Esophagus squamous epithelium (tissue), 5 donors: Measurements from ENCODE around the gene SPINT1. TPM values are rescaled to one million over a fixed set of nuclear protein-coding genes. Genes with fewer than 3 reads are reported as not detected.

ENCODE experiments used
- DNase-seq: peaks from one replicate; lab custom pipeline; 2025; lab: John Stamatoyannopoulos, UW
- H3K27ac ChIP-seq, 4 donors: fragments of 200-600 bp; sonication (generic); one replicate each; pipeline ENCODE4 v1.5.1; 2016 to 2019; ENCODE audit warnings: mild to moderate bottlenecking in 1 of 4
- H3K27me3 ChIP-seq, 4 donors: fragments of 200-600 bp; sonication (generic); 1 replicate in 3 of 4; 2 replicates in 1 of 4; pipeline versions ENCODE4 v1.5.1 to v1.6.0; 2017 to 2021; ENCODE audit warnings: antibody characterized with exemption in 1 of 4
- H3K36me3 ChIP-seq, 3 donors: fragments of 200-600 bp; sonication (generic); one replicate each; pipeline ENCODE4 v1.5.1; 2016 to 2019
- H3K4me1 ChIP-seq, 3 donors: fragments of 200-600 bp; sonication (generic); one replicate each; pipeline ENCODE4 v1.5.1; 2017 to 2019
- H3K4me3 ChIP-seq, 4 donors: fragments of 200-600 bp; sonication (generic); 1 replicate in 3 of 4; 2 replicates in 1 of 4; pipeline ENCODE4 v1.5.1; 2016 to 2019; ENCODE audit warnings: mild to moderate bottlenecking in 2 of 4, moderate library complexity in 1 of 4
- H3K9me3 ChIP-seq, 3 donors: fragments of 200-600 bp; sonication (generic); one replicate each; pipeline ENCODE4 v1.5.1; 2016 to 2019
- POLR2A ChIP-seq, 4 donors: fragments of 450-650 bp; IDR thresholded peaks; one replicate each; pipeline ENCODE4 v1.6.1; 2017; ENCODE audit warnings: antibody characterized with exemption in 4 of 4, mild to moderate bottlenecking in 4 of 4, moderate library complexity in 3 of 4
- WGBS, 2 donors: methylation state at CpG; one replicate each; pipeline ENCODE4 v1.1.5; 2018; 5-methylcytosine and 5-hydroxymethylcytosine counted together
- intact Hi-C: fragments of 100-400 bp; cut with DNase I; formaldehyde crosslinking; loops from one replicate; pipeline ENCODE4 v1.15.0; 2022
- total RNA-seq, 4 donors: library from RNA; depleted of rRNA; stranded (reverse); fragments of >200 nt; gene quantifications; one replicate each; pipeline ENCODE4 v1.1.0, GENCODE V29; 2016
- TF ChIP-seq, protein P1 (sequence below), 6 experiments: fragments of 450-650 bp in 4 of 6; fragments of 200-600 bp in 2 of 6; sonication (generic) in 2 of 6; IDR thresholded peaks; one replicate each; pipeline ENCODE4 v1.5.1; 2016 to 2019; ENCODE audit warnings: antibody characterized with exemption in 6 of 6, mild to moderate bottlenecking in 4 of 6, moderate library complexity in 4 of 6
- donor health status: DM: yes; HTN: yes; CAD: no.

Gene SPINT1
- total RNA-seq, 4 donors from 2014 or later: 168 to 506 (median 215) TPM

DNA sequence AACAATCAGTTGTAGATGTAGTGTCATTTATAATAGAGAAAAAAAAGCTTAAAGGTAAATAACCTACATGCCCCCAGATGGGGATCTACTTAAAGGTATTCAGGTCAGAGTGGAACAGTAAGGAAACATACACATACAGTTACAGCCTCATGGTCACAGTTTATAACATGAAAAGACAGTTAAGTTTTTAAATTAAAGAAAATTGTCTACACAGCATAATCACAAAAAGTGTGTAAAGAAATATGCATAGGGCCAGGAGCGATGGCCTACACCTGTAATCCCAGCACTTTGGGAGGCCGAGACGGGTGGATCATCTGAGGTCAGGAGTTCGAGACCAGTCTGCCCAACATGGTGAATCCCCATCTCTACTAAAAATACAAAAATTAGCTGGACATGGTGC is 23.4 kb downstream of the SPINT1 start:
- no peaks in the 10 kb centered on the region for H3K9me3 ChIP-seq
- TF ChIP-seq POLR2A (IDR thresholded peaks at IDR 0.05): no peak
- no peak overlapping the region for H3K4me3 ChIP-seq
- no peaks in the 10 kb centered on the region for H3K36me3 ChIP-seq
- H3K27me3 ChIP-seq: no peaks in the 10 kb centered on the region
- peak overlapping the region in 3 of 4 donors; percentile 69 to 87 (median 83) for H3K27ac ChIP-seq
- DNase-seq: no peak
- intact Hi-C loops: no loop called here
- H3K4me1 ChIP-seq: peaks cover 24 to 77% (median 26%) of the 10 kb centered on the region in 3 donors
- 87 to 96% methylated on average over 4 of the region's 4 CpGs for WGBS, 2 donors

DNA sequence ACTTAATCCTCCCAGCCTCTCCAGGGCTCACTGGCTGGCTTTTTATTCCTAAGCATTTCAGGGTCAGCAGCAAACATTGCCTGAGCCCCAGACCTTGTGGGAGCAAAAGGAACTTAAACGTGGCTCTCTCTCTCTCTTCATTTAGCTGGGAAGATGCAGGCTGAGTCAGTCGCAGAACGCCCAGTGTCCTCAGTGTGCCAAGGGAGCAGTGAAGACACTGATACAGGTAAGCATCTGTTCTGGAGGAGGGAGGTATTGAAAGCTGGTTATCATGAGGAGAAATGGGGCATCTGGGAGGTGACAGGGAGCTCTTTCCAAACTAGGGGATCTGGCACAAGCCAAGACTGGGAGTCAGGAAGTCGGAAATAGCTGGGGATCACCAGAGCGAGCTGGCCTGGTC is 25.8 kb downstream of the SPINT1 start:
- Histone ChIP-seq H3K9me3 (no peaks in the 10 kb centered on the region), H3K4me1 (peaks cover 14 to 77% (median 26%) of the 10 kb centered on the region in 3 donors), H3K27me3 (peaks cover 0 to 17% (median 0%) of the 10 kb centered on the region in 4 donors), H3K4me3 (no peak overlapping the region), H3K27ac (peak overlapping the region; percentile 82 to 96 (median 94)), H3K36me3 (peaks cover 0 to 7% (median 0%) of the 10 kb centered on the region in 3 donors)
- intact Hi-C loops: no loop called here
- no peak for DNase-seq
- TF ChIP-seq, protein P1, sequence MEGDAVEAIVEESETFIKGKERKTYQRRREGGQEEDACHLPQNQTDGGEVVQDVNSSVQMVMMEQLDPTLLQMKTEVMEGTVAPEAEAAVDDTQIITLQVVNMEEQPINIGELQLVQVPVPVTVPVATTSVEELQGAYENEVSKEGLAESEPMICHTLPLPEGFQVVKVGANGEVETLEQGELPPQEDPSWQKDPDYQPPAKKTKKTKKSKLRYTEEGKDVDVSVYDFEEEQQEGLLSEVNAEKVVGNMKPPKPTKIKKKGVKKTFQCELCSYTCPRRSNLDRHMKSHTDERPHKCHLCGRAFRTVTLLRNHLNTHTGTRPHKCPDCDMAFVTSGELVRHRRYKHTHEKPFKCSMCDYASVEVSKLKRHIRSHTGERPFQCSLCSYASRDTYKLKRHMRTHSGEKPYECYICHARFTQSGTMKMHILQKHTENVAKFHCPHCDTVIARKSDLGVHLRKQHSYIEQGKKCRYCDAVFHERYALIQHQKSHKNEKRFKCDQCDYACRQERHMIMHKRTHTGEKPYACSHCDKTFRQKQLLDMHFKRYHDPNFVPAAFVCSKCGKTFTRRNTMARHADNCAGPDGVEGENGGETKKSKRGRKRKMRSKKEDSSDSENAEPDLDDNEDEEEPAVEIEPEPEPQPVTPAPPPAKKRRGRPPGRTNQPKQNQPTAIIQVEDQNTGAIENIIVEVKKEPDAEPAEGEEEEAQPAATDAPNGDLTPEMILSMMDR (IDR thresholded peaks at IDR 0.05): no peak
- TF ChIP-seq POLR2A (IDR thresholded peaks at IDR 0.05): no peak
- WGBS, 2 donors: 53 to 55% methylated on average over 3 to 5 of the region's 5 CpGs

DNA sequence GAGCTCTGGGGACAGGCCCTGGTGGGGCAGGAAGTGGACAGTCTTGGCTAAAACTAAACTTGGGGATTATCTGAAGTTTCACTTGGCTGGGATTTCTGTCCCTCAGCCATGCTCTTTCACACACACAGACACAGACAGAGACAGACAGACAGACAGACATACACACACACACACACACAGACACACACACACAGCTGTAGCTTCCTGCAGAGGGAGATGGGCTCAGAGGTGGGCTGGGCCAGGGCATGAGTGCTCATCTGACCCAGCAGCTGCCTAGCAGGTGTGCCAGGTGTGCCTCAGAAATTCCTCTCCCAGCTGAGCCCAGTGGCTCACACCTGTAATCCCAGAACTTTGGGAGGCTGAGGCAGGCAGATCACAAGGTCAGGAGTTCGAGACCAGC is 26.9 kb downstream of the SPINT1 start:
- H3K4me1 ChIP-seq: peaks cover 9 to 77% (median 25%) of the 10 kb centered on the region in 3 donors
- no peaks in the 10 kb centered on the region for H3K9me3 ChIP-seq
- DNase-seq: no peak
- peak overlapping the region in 2 of 4 donors; percentile 72 to 85 for H3K4me3 ChIP-seq
- TF ChIP-seq POLR2A (IDR thresholded peaks at IDR 0.05): peak in 1 of 4 donors; percentile 14
- TF ChIP-seq, protein P1 (IDR thresholded peaks at IDR 0.05): no peak
- intact Hi-C loops: no loop called here
- peak overlapping the region; percentile 82 to 96 (median 94) for H3K27ac ChIP-seq
- H3K36me3 ChIP-seq: peaks cover 0 to 7% (median 0%) of the 10 kb centered on the region in 3 donors
- H3K27me3 ChIP-seq: peaks cover 0 to 17% (median 0%) of the 10 kb centered on the region in 4 donors
- 60% methylated on average over 1 of the region's 1 CpG; no CpG with 5 or more reads in 1 of the 2 donors for WGBS, 2 donors

DNA sequence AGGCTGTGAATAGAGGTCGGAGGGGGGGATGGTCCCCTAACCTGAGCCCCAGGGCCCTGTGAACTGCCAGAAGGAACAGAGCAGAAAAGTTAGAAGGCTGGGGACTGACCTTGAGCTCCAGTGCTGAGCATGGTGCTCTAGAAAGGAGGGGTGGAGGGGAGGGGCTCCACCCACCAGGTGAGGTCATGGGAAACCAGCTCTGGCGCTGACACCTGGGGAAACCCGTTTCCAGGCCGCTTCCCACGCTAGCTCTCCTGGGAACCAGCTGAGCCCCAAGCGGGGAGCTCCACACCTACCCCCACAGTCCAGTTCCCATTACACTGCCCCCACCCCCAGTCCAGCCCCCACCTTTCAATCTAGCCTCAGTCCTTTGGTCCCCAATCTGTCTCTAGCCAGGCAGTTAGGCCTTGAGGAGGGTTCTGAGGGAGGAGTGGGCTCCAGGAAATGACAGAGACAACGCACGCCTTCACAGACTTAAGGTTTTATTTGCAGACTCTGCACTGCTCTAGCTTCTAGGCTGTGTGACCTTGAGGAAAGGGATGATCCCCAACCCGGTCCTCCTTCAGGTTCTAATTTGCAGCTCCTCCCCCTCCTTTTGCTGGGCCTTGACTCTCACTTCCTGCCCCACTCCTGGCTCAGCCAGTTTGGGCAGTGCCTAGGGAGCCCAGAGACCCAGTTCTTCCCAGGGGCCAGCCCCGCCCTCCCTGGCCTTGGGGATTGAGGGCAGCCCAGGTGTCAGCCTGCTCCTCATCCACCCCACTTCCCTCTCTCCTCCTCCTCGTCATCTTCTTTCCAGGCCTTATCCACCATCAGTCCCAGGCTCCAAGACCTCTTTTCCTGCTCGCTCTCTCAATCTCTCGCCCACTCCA is 28.1 kb downstream of the SPINT1 start:
- H3K4me1 ChIP-seq: peaks cover 8 to 78% (median 14%) of the 10 kb centered on the region in 3 donors
- H3K9me3 ChIP-seq: no peaks in the 10 kb centered on the region
- peak overlapping the region; percentile 59 to 85 (median 74) for H3K4me3 ChIP-seq
- WGBS, 2 donors: 52 to 69% methylated on average over 7 to 13 of the region's 13 CpGs
- no peak for DNase-seq
- intact Hi-C loops: no loop called here
- peak overlapping the region; percentile 82 to 96 (median 94) for H3K27ac ChIP-seq
- peak in 2 of 4 donors; percentile 17 to 59 for TF ChIP-seq POLR2A (IDR thresholded peaks at IDR 0.05)
- TF ChIP-seq, protein P1 (IDR thresholded peaks at IDR 0.05): no peak
- peaks cover 0 to 7% (median 0%) of the 10 kb centered on the region in 3 donors for H3K36me3 ChIP-seq
- peaks cover 0 to 17% (median 0%) of the 10 kb centered on the region in 4 donors for H3K27me3 ChIP-seq

DNA sequence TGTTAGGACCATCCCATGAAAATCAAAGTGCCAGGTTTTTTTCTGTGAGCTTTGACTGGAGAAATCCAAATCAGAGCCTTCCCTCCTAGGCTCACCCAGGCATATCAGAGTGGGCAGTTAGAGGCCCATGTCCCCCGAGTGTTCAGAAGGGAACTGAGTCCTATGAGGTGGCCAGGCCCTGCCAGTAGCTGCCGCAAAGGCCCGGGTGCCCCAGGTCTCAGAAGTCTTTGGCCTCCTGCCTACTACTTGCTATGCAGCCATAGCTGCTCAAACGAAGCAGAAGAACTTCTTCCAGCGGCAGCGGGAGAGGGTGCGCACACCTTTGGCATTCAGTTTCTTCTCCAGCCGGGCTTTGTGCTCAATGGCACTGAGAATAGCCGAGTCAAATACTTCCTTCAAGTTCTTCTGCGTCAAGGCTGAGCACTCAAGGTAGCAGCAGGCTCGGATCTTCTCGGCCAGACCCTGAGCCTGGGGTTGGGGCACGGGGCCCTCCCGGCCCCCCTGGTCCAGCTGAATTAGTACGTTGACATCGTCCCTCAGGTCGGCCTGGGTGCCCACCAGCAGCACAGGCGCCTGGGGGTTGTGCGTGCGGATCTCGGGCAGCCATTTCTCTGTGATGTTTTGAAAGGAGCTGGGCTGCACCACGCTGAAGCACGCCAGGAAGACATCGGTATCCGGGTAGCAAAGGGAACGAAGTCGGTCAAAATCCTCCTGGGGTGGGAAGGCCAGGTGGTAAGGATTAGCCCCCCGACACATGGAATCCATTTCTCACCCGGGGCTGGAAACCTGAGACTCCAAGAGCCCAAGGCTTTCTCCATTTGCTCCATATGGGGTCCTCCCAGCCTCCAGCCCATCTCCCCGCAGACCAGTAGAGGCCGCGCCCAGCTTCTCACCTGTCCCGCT is 29.2 kb downstream of the SPINT1 start:
- Histone ChIP-seq H3K4me3 (peak overlapping the region; percentile 59 to 85 (median 74)), H3K27ac (peak overlapping the region; percentile 82 to 96 (median 94)), H3K36me3 (peaks cover 0 to 7% (median 0%) of the 10 kb centered on the region in 3 donors), H3K9me3 (no peaks in the 10 kb centered on the region), H3K4me1 (peaks cover 8 to 85% (median 14%) of the 10 kb centered on the region in 3 donors), H3K27me3 (peaks cover 0 to 17% (median 0%) of the 10 kb centered on the region in 4 donors)
- whole genome bisulfite sequencing, 2 donors: 80% methylated on average over 5 of the region's 33 CpGs; no CpG with 5 or more reads in 1 of the 2 donors
- DNase-seq: no peak
- TF ChIP-seq, protein P1 (IDR thresholded peaks at IDR 0.05): peak in 1 of 6 experiments; percentile 8
- no peak for TF ChIP-seq POLR2A (IDR thresholded peaks at IDR 0.05)
- intact Hi-C loops: no loop called here
